K562 (cell line): ENCODE results near the gene PIH1D1. TPM values are rescaled to one million over a fixed set of nuclear protein-coding genes. Genes with fewer than 3 reads are reported as not detected.

Experiments used
- CBX1 ChIP-seq: sonication (generic); IDR thresholded peaks from 2 replicates; pipeline ENCODE4 v1.6.1; 2016; ENCODE audit warnings: antibody characterized with exemption, low read depth, mild to moderate bottlenecking
- CHD1 ChIP-seq: fragments of 200-600 bp; sonication (generic); IDR thresholded peaks from one replicate; pipeline ENCODE4 v1.6.1; 2012; ENCODE audit warnings: mild to moderate bottlenecking, moderate library complexity, low read length, inconsistent platforms
- E2F1 ChIP-seq: sonication (generic); formaldehyde crosslinking; IDR thresholded peaks from 2 replicates; pipeline ENCODE4 v1.8.1; 2023; ENCODE audit warnings: mild to moderate bottlenecking, missing genetic modification reagents, moderate library complexity
- ETS2 ChIP-seq: IDR thresholded peaks from 2 replicates; pipeline ENCODE4 v1.6.1; 2016; ENCODE audit warnings: borderline replicate concordance, missing genetic modification characterization, mild to moderate bottlenecking, moderate library complexity, missing compliant biosample characterization; ENCODE audit not compliant: poor library complexity, severe bottlenecking
- ILF3 ChIP-seq: fragments of 450-650 bp; IDR thresholded peaks from 2 replicates; pipeline ENCODE4 v1.6.1; 2018; ENCODE audit warnings: antibody characterized with exemption, mild to moderate bottlenecking, moderate library complexity, borderline replicate concordance
- RERE ChIP-seq: sonication (generic); formaldehyde crosslinking; IDR thresholded peaks from 2 replicates; pipeline ENCODE4 v1.8.0; 2023; ENCODE audit warnings: missing genetic modification reagents, mild to moderate bottlenecking, borderline replicate concordance
- SNRNP70 ChIP-seq: fragments of 200-400 bp; formaldehyde crosslinking; optimal IDR thresholded peaks from 2 replicates; pipeline ENCODE3; 2017; ENCODE audit warnings: low read depth, low read length
- TEAD2 ChIP-seq: fragments of 450-650 bp; IDR thresholded peaks from 2 replicates; pipeline ENCODE4 v1.6.1; 2016; ENCODE audit warnings: missing genetic modification characterization, control low read depth, missing compliant biosample characterization
- UBTF ChIP-seq, 2 experiments: IDR thresholded peaks; 2 replicates each; pipeline ENCODE4 v1.6.1; 2012; ENCODE audit warnings: improper control_type of control experiment in 2 of 2, low read depth in 2 of 2, low read length in 2 of 2, borderline replicate concordance in 1 of 2
- ZC3H4 ChIP-seq: sonication (generic); formaldehyde crosslinking; IDR thresholded peaks from 2 replicates; pipeline ENCODE4 v1.9.0; 2021; ENCODE audit warnings: missing genetic modification reagents, borderline replicate concordance
- polyA plus RNA-seq, 8 experiments: library from polyadenylated mRNA; depleted of rRNA in 4 of 8; stranded (reverse) in 5 of 8; unstranded in 3 of 8; fragments of >200 nt; fragmentation: Nextera tagmentation in 2 of 8; fragmentation: Illumina TruSeq in 1 of 8; extraction: Ambion mirVana in 2 of 8; extraction: Trizol in 1 of 8; gene quantifications; 2 replicates each; pipeline versions ENCODE4 v1.2.1 to v1.2.3, GENCODE V29; 2011 to 2014; ENCODE audit warnings: inconsistent platforms in 1 of 8, missing spikeins in 1 of 8
- total RNA-seq, 7 experiments: library from RNA; depleted of rRNA in 6 of 7; stranded (reverse); fragments of >200 nt in 6 of 7; fragmentation: Illumina TruSeq in 2 of 7; extraction: Trizol in 2 of 7; gene quantifications; 2 replicates each; pipeline versions ENCODE4 v1.2.1 to v1.2.3, GENCODE V29; 2011 to 2021; ENCODE audit warnings: low replicate concordance in 1 of 7
- TF ChIP-seq, protein P1 (sequence below): fragments of 450-650 bp; IDR thresholded peaks from 2 replicates; pipeline ENCODE4 v1.6.1; 2016; ENCODE audit warnings: antibody characterized with exemption
- TF ChIP-seq, protein P2 (sequence below): fragments of 250-450 bp; sonication (Bioruptor Pico); IDR thresholded peaks from 2 replicates; pipeline ENCODE4 v1.6.1; 2021; ENCODE audit warnings: mild to moderate bottlenecking

Gene PIH1D1
- total and polyA plus RNA-seq, 9 of the 15 experiments (the other 6 are each of a cell fraction or from before 2014, with no cell fraction given) = 26.5 to 224 (median 137) TPM

DNA sequence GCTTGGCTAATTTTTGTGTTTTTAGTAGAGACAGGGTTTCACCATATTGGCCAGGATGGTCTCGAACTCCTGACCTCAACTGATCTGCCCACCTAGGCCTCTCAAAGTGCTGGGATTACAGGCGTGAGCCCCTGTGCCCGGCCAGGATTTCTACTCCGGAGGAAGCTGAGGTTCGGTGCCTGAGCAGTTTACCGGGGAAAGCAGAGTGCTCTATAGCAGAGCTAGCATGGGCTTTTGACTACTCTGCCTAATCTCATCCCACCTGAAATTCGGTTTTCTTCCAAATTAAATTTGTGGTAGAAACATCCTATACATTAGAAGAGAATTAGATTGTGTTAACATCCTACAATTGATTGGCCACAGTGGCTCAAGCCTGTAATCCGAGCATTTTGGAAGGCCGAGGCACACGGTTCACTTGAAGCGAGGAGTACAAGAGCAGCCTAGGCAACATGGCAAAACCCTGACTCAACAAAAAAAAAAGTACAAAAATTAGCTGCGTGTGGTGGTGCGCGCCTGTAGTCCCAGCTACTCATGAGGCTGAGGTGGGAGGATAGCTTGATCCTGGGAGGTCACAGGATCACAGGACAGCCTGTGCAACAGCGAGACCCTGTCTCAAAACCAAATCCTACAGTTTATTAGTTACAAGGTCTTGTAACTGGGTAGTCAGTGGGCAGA is 37.4 kb upstream of the PIH1D1 start (continued):
- TF ChIP-seq RERE (CRISPR knock-in tag) = no peak
- TF ChIP-seq ZC3H4 (CRISPR knock-in tag) = no peak
- peak; percentile 7 for TF ChIP-seq SNRNP70
- no peak for TF ChIP-seq ILF3
- TF ChIP-seq, protein P1, sequence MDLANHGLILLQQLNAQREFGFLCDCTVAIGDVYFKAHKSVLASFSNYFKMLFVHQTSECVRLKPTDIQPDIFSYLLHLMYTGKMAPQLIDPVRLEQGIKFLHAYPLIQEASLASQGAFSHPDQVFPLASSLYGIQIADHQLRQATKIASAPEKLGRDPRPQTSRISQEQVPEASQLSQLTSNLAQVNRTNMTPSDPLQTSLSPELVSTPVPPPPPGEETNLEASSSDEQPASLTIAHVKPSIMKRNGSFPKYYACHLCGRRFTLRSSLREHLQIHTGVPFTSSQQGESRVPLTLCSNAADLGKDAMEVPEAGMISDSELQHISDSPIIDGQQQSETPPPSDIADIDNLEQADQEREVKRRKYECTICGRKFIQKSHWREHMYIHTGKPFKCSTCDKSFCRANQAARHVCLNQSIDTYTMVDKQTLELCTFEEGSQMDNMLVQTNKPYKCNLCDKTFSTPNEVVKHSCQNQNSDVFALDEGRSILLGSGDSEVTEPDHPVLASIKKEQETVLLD = no peak
- no peak for TF ChIP-seq TEAD2 (tag)
- TF ChIP-seq, protein P2, sequence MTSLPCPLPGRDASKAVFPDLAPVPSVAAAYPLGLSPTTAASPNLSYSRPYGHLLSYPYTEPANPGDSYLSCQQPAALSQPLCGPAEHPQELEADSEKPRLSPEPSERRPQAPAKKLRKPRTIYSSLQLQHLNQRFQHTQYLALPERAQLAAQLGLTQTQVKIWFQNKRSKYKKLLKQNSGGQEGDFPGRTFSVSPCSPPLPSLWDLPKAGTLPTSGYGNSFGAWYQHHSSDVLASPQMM = no peak
- TF ChIP-seq UBTF (IDR thresholded peaks at IDR 0.05; ENCODE audit: borderline replicate concordance in 1 of 2, low read depth in 2 of 2, low read length in 2 of 2) = no peak
- peak; percentile 55; the same call in 1 of the 2 replicates for TF ChIP-seq E2F1 (CRISPR knock-in tag)
- TF ChIP-seq CBX1 = no peak
- no peak for TF ChIP-seq ETS2 (tag)
- TF ChIP-seq CHD1 = peak; percentile 11
